ENCODE data around the gene HOXD3. TPM values are rescaled to one million over a fixed set of nuclear protein-coding genes. Genes with fewer than 3 reads are reported as not detected.

HOXD3 gene
- total RNA-seq, 1 experiment from 2014 or later: not detected

GRCh38 chr2:176212276-176212675, 55.2 kb downstream of the HOXD3 start:
- H3T11ph ChIP-seq (ENCODE audit: low read length): no peak overlapping the region
- no peaks in the 10 kb centered on the region for H3K27me3 ChIP-seq (ENCODE audit: insufficient read depth, low read length)
- Mint-ChIP-seq H3K27me3 (ENCODE audit: low read depth) (peaks cover 6% of the 10 kb centered on the region), H3K4me3 (no peak overlapping the region), H3K36me3 (ENCODE audit: insufficient read depth in 1 of 3, low read depth in 3 of 3) (no peaks in the 10 kb centered on the region), H3K27ac (no peak overlapping the region), H3K9me3 (no peaks in the 10 kb centered on the region), H3K4me1 (no peaks in the 10 kb centered on the region)
- no peaks in the 10 kb centered on the region for H3K79me2 ChIP-seq (ENCODE audit: insufficient read depth, low read length)
- H3K9me3 ChIP-seq (ENCODE audit: control insufficient read depth, low read depth, low read length): no peaks in the 10 kb centered on the region
- H2AFZ ChIP-seq (ENCODE audit: low read length): no peak overlapping the region
- H3K4me1 ChIP-seq (ENCODE audit: insufficient read depth, low read length): no peaks in the 10 kb centered on the region
- no peak overlapping the region for H3K9ac ChIP-seq (ENCODE audit: extremely low read depth, insufficient read length, low read length)
- H3K79me1 ChIP-seq (ENCODE audit: insufficient read depth, low read depth, low read length, poor library complexity, severe bottlenecking): no peaks in the 10 kb centered on the region
- H3K18ac ChIP-seq (ENCODE audit: insufficient read length, low read depth, low read length): no peak overlapping the region
- no peak overlapping the region for H2BK12ac ChIP-seq (ENCODE audit: insufficient read length, low read depth, low read length)
- H3K23ac ChIP-seq (ENCODE audit: insufficient read length, low read depth, low read length): no peak overlapping the region
- no peaks in the 10 kb centered on the region for H4K20me1 ChIP-seq (ENCODE audit: control insufficient read depth, insufficient read depth, insufficient read length)
- no peak overlapping the region for H2BK15ac ChIP-seq (ENCODE audit: low read depth, low read length)
- H2AK5ac ChIP-seq (ENCODE audit: insufficient read length, low read length): no peak overlapping the region
- H4K91ac ChIP-seq (ENCODE audit: insufficient read length, low read depth, low read length): no peak overlapping the region
- DNase-seq: no peak
- H4K8ac ChIP-seq (replicated peaks; ENCODE audit: insufficient read length, low read depth, low read length): no peak overlapping the region
- no peak overlapping the region for H2BK5ac ChIP-seq (ENCODE audit: insufficient read length, low read length)
- H3K14ac ChIP-seq (ENCODE audit: insufficient read depth, low read length): no peak overlapping the region
- no peak overlapping the region for H4K5ac ChIP-seq (ENCODE audit: insufficient read length, low read depth, low read length)
- no peak overlapping the region for H3K4me2 ChIP-seq (ENCODE audit: insufficient read depth, insufficient read length, low read length)
- no peak overlapping the region for H3K27ac ChIP-seq (ENCODE audit: insufficient read length, low read depth, low read length)
- H3K4ac ChIP-seq (ENCODE audit: low read depth, low read length): no peak overlapping the region
- H2BK20ac ChIP-seq (ENCODE audit: low read depth, low read length, poor library complexity, severe bottlenecking): no peak overlapping the region
- no peak overlapping the region for H3K56ac ChIP-seq (ENCODE audit: insufficient read length, low read depth, low read length)
- no peaks in the 10 kb centered on the region for H3K23me2 ChIP-seq (ENCODE audit: insufficient read length, low read depth, low read length, poor library complexity, severe bottlenecking)
- H2BK120ac ChIP-seq (ENCODE audit: low read depth, low read length, poor library complexity, severe bottlenecking): no peak overlapping the region
- TF ChIP-seq CTCF (conservative IDR thresholded peaks at IDR 0.05): no peak

Measured in H9 (cell line).